ENCODE measurements around the gene PRKD3. TPM values are rescaled to one million over a fixed set of nuclear protein-coding genes. Genes with fewer than 3 reads are reported as not detected.

PRKD3 gene
- total and polyA plus RNA-seq, 2 of the 13 experiments (the other 11 are each of a cell fraction or from before 2014, with no cell fraction given) = 11.6 to 38.4 TPM

DNA sequence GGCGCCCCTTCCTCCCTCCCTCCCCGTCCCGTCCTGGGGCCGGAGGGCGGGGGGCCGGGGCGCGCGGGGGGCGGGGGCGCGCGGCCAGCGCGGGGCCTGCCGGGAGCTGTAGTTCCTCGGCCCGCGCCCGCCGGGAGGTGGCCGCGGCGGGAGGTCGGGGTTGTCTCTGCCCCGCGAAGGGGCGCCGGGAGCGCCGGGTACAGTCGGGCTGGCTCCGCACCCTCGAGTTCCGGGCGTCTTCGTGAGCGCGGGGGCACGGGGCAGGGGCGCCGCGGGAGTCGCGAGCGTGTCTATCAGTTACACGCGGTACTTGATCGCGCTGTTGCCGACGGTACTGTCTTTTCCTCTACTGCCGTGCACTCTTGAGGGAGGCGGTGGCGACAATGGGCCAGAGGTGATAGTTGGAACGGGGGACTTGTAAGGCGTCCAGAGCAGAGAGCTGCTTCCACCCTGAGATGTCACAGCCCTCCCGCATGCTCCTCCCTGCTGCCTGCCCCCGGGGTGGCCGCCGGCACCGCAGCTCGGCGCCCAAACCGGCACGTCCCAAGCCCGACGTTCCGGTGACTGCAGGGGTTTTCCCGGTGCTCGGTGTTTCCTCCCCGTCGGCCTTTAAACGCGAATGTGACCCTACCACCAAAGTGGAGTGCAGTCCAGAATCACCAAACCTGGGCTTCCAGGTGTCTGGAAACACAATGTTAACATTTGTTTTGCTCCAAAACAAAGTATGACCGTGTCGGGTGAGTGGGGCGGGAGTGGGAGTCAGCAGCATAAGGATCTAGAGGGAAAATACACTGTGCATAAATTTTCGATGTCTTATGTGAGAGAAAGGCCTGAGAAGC, at the start of gene PRKD3 (continued):
- TF ChIP-seq, protein P1, sequence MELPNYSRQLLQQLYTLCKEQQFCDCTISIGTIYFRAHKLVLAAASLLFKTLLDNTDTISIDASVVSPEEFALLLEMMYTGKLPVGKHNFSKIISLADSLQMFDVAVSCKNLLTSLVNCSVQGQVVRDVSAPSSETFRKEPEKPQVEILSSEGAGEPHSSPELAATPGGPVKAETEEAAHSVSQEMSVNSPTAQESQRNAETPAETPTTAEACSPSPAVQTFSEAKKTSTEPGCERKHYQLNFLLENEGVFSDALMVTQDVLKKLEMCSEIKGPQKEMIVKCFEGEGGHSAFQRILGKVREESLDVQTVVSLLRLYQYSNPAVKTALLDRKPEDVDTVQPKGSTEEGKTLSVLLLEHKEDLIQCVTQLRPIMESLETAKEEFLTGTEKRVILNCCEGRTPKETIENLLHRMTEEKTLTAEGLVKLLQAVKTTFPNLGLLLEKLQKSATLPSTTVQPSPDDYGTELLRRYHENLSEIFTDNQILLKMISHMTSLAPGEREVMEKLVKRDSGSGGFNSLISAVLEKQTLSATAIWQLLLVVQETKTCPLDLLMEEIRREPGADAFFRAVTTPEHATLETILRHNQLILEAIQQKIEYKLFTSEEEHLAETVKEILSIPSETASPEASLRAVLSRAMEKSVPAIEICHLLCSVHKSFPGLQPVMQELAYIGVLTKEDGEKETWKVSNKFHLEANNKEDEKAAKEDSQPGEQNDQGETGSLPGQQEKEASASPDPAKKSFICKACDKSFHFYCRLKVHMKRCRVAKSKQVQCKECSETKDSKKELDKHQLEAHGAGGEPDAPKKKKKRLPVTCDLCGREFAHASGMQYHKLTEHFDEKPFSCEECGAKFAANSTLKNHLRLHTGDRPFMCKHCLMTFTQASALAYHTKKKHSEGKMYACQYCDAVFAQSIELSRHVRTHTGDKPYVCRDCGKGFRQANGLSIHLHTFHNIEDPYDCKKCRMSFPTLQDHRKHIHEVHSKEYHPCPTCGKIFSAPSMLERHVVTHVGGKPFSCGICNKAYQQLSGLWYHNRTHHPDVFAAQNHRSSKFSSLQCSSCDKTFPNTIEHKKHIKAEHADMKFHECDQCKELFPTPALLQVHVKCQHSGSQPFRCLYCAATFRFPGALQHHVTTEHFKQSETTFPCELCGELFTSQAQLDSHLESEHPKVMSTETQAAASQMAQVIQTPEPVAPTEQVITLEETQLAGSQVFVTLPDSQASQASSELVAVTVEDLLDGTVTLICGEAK (IDR thresholded peaks at IDR 0.05) = no peak
- TF ChIP-seq, protein P1 (CRISPR knock-in tag; IDR thresholded peaks at IDR 0.05) = no peak; the same call in 1 of the 2 replicates
- no peak for TF ChIP-seq ZMYM3 (CRISPR knock-in tag; IDR thresholded peaks at IDR 0.05)
- TF ChIP-seq CEBPG (CRISPR knock-in tag; IDR thresholded peaks at IDR 0.05) = no peak
- no peak for TF ChIP-seq MIXL1 (CRISPR knock-in tag; IDR thresholded peaks at IDR 0.05)
- TF ChIP-seq HNRNPH1 (optimal IDR thresholded peaks at IDR 0.05; ENCODE audit: low read depth, low read length) = no peak
- TF ChIP-seq, protein P2, sequence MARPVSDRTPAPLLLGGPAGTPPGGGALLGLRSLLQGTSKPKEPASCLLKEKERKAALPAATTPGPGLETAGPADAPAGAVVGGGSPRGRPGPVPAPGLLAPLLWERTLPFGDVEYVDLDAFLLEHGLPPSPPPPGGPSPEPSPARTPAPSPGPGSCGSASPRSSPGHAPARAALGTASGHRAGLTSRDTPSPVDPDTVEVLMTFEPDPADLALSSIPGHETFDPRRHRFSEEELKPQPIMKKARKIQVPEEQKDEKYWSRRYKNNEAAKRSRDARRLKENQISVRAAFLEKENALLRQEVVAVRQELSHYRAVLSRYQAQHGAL (CRISPR knock-in tag; IDR thresholded peaks at IDR 0.05; ENCODE audit: not compliant biosample characterization) = no peak
- 0 out of 2 replicates have a peak, but pooled peaks have one; percentile 48 for TF ChIP-seq ZNF124 (CRISPR knock-in tag; IDR thresholded peaks at IDR 0.05)
- no peak for TF ChIP-seq PCBP2 (optimal IDR thresholded peaks at IDR 0.05; ENCODE audit: low read depth, low read length, poor library complexity, severe bottlenecking)
- no peak; the same call in 1 of the 2 replicates for TF ChIP-seq TARDBP (CRISPR knock-in tag; IDR thresholded peaks at IDR 0.05)
- 0 out of 2 replicates have a peak, but pooled peaks have one; percentile 29 for TF ChIP-seq NFIB (CRISPR knock-in tag; IDR thresholded peaks at IDR 0.05; ENCODE audit: borderline replicate concordance)
- TF ChIP-seq, protein P3, sequence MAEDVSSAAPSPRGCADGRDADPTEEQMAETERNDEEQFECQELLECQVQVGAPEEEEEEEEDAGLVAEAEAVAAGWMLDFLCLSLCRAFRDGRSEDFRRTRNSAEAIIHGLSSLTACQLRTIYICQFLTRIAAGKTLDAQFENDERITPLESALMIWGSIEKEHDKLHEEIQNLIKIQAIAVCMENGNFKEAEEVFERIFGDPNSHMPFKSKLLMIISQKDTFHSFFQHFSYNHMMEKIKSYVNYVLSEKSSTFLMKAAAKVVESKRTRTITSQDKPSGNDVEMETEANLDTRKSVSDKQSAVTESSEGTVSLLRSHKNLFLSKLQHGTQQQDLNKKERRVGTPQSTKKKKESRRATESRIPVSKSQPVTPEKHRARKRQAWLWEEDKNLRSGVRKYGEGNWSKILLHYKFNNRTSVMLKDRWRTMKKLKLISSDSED (CRISPR knock-in tag; IDR thresholded peaks at IDR 0.05) = no peak
- TF ChIP-seq ZNF562 (CRISPR knock-in tag; IDR thresholded peaks at IDR 0.05; ENCODE audit: borderline replicate concordance) = no peak
- no peak for TF ChIP-seq ZNF761 (CRISPR knock-in tag; conservative IDR thresholded peaks at IDR 0.05)
- peak; percentile 45 for TF ChIP-seq MEIS2 (CRISPR knock-in tag; IDR thresholded peaks at IDR 0.05)
- TF ChIP-seq TAF1 (CRISPR knock-in tag; IDR thresholded peaks at IDR 0.05) = no peak; the same call in 1 of the 2 replicates
- no peak for TF ChIP-seq HMG20B (CRISPR knock-in tag; conservative IDR thresholded peaks at IDR 0.05)
- no peak for TF ChIP-seq PRPF4 (IDR thresholded peaks at IDR 0.05; ENCODE audit: low read depth, low read length, poor library complexity, severe bottlenecking)
- TF ChIP-seq MAFF (IDR thresholded peaks at IDR 0.05; ENCODE audit: low read depth, low read length) = no peak
- no peak for TF ChIP-seq ZNF260 (CRISPR knock-in tag; IDR thresholded peaks at IDR 0.05; ENCODE audit: borderline replicate concordance, low read depth)
